Esophagus muscularis mucosa (tissue), 4 donors: Measurements from ENCODE around the gene OR2T35.

Experiments used
- EP300 ChIP-seq: sonication (generic); formaldehyde crosslinking; IDR thresholded peaks from one replicate; pipeline ENCODE4 v1.6.1; 2017; ENCODE audit warnings: antibody characterized with exemption
- POLR2A ChIP-seq: fragments of 450-650 bp; IDR thresholded peaks from one replicate; pipeline ENCODE4 v1.6.1; 2017; ENCODE audit warnings: antibody characterized with exemption, moderate library complexity, mild to moderate bottlenecking, low read depth
- TF ChIP-seq, protein P1 (sequence below), 3 experiments: fragments of 200-600 bp in 2 of 3; fragments of 450-650 bp in 1 of 3; sonication (generic) in 2 of 3; IDR thresholded peaks; one replicate each; pipeline ENCODE4 v1.5.1; 2017 to 2019; ENCODE audit warnings: antibody characterized with exemption in 3 of 3, mild to moderate bottlenecking in 2 of 3, moderate library complexity in 1 of 3

- TF ChIP-seq POLR2A (no peak), EP300 (no peak)
- TF ChIP-seq, protein P1, sequence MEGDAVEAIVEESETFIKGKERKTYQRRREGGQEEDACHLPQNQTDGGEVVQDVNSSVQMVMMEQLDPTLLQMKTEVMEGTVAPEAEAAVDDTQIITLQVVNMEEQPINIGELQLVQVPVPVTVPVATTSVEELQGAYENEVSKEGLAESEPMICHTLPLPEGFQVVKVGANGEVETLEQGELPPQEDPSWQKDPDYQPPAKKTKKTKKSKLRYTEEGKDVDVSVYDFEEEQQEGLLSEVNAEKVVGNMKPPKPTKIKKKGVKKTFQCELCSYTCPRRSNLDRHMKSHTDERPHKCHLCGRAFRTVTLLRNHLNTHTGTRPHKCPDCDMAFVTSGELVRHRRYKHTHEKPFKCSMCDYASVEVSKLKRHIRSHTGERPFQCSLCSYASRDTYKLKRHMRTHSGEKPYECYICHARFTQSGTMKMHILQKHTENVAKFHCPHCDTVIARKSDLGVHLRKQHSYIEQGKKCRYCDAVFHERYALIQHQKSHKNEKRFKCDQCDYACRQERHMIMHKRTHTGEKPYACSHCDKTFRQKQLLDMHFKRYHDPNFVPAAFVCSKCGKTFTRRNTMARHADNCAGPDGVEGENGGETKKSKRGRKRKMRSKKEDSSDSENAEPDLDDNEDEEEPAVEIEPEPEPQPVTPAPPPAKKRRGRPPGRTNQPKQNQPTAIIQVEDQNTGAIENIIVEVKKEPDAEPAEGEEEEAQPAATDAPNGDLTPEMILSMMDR (IDR thresholded peaks at IDR 0.05) = no peak
Measured at GRCh38 chr1:248681651-248682050, 36.6 kb upstream of the OR2T35 start.
